ENCODE data around the gene PHF13.

DNA sequence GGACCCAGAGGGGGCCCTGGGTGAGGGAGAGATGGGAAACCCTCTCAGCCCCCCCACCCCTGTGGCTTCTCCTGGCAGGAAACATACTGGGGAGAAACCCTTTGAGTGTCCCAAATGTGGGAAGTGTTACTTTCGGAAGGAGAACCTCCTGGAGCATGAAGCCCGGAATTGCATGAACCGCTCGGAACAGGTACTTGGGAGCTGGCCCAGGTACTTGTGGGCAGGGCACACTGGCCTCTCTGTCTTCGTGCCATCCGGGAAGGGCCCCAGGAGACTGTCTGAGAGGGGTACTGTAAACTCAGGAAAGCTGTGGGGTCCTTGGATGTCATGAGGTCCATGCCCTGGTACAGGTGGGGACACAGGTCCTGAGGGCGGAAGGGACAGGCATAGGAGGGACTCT is 27.7 kb upstream of the PHF13 start:
- TF ChIP-seq, protein P1, sequence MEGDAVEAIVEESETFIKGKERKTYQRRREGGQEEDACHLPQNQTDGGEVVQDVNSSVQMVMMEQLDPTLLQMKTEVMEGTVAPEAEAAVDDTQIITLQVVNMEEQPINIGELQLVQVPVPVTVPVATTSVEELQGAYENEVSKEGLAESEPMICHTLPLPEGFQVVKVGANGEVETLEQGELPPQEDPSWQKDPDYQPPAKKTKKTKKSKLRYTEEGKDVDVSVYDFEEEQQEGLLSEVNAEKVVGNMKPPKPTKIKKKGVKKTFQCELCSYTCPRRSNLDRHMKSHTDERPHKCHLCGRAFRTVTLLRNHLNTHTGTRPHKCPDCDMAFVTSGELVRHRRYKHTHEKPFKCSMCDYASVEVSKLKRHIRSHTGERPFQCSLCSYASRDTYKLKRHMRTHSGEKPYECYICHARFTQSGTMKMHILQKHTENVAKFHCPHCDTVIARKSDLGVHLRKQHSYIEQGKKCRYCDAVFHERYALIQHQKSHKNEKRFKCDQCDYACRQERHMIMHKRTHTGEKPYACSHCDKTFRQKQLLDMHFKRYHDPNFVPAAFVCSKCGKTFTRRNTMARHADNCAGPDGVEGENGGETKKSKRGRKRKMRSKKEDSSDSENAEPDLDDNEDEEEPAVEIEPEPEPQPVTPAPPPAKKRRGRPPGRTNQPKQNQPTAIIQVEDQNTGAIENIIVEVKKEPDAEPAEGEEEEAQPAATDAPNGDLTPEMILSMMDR (IDR thresholded peaks at IDR 0.05), result no peak
- TF ChIP-seq POLR2AphosphoS5 (IDR thresholded peaks at IDR 0.05), result no peak
- no peak for TF ChIP-seq POLR2A (IDR thresholded peaks at IDR 0.05)
- TF ChIP-seq EP300 (IDR thresholded peaks at IDR 0.05), result no peak

Measured in gastroesophageal sphincter (tissue), 3 donors.